Thyroid gland (tissue), 4 donors: ENCODE results near the gene AIP. TPM values are rescaled to one million over a fixed set of nuclear protein-coding genes. Genes with fewer than 3 reads are reported as not detected.
A peak's percentile ranks its signal among the peaks of the same experiment; 100 is the strongest.
"Not testable (repeated sequence)": the region's sequence is repeated elsewhere in the genome, so short reads cannot be mapped to it uniquely, and the experiment has no call there.

Source experiments
- DNase-seq, 2 donors: peaks; one replicate each; pipeline ENCODE4 v3.0.0-alpha.2; 2019
- H3K27ac ChIP-seq, 3 donors: fragments of 200-600 bp; sonication (generic); 1 replicate in 2 of 3; 2 replicates in 1 of 3; pipeline ENCODE4 v1.5.1; 2016 to 2019; ENCODE audit warnings: mild to moderate bottlenecking in 1 of 3, moderate library complexity in 1 of 3
- H3K27me3 ChIP-seq: fragments of 200-600 bp; sonication (generic); one replicate; pipeline ENCODE4 v1.5.1; 2019
- H3K36me3 ChIP-seq, 2 donors: fragments of 200-600 bp; sonication (generic); one replicate each; pipeline ENCODE4 v1.5.1; 2016 to 2019
- H3K4me1 ChIP-seq, 2 donors: fragments of 200-600 bp; sonication (generic); one replicate each; pipeline ENCODE4 v1.5.1; 2017 to 2019
- H3K4me3 ChIP-seq, 3 donors: fragments of 200-600 bp; sonication (generic); replicated peaks in 1 of 3; 1 replicate in 2 of 3; 2 replicates in 1 of 3; pipeline ENCODE4 v1.5.1; 2016; ENCODE audit warnings: mild to moderate bottlenecking in 1 of 3
- H3K9me3 ChIP-seq: fragments of 200-600 bp; sonication (generic); one replicate; pipeline ENCODE4 v1.5.1; 2017
- POLR2A ChIP-seq, 2 donors: fragments of 450-650 bp; IDR thresholded peaks; one replicate each; pipeline ENCODE4 v1.6.1; 2017; ENCODE audit warnings: antibody characterized with exemption in 2 of 2, mild to moderate bottlenecking in 2 of 2, moderate library complexity in 1 of 2
- WGBS, 2 donors: methylation state at CpG; one replicate each; pipeline ENCODE4 v1.1.5; 2017; 5-methylcytosine and 5-hydroxymethylcytosine counted together
- intact Hi-C: fragments of 100-400 bp; cut with DNase I; formaldehyde crosslinking; loops from one replicate; pipeline ENCODE4 v1.15.1; 2023
- total RNA-seq, 4 donors: library from RNA; depleted of rRNA; stranded (reverse); fragments of >200 nt; gene quantifications; one replicate each; pipeline ENCODE4 v1.2.3, GENCODE V29; 2016
- TF ChIP-seq, protein P1 (sequence below), 6 experiments: fragments of 200-600 bp in 3 of 6; fragments of 450-650 bp in 3 of 6; sonication (generic) in 3 of 6; IDR thresholded peaks; one replicate each; pipeline ENCODE4 v1.5.1; 2016 to 2019; ENCODE audit warnings: antibody characterized with exemption in 6 of 6, mild to moderate bottlenecking in 2 of 6, inconsistent platforms in 1 of 6, moderate library complexity in 1 of 6

AIP gene
- total RNA-seq, 4 donors from 2014 or later, result 58.2 to 100 (median 83.2) TPM

DNA sequence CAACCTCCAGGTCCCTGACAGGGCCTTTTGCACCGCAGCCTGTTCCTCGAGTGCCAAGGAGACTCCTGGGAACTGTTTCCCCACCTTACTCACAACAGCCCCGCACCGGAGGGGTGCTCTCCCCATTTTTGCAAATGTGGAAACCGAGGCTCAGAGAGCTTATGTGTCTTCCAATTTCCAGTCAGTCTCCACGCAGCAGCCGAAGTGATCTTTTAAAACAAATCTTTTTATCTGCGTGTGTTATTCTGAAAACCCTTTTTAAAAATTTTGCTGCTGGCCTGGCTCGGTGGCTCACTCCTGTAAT lies 13.4 kb upstream of the AIP start:
- peaks cover 19 to 42% of the 10 kb centered on the region in 2 donors for H3K4me1 ChIP-seq
- no peaks in the 10 kb centered on the region for H3K36me3 ChIP-seq
- WGBS, 2 donors, result 12 to 14% methylated on average over 9 of the region's 9 CpGs
- peak overlapping the region; percentile 38 to 66 (median 49) for H3K4me3 ChIP-seq
- intact Hi-C loops, result loop anchor here (5.0 to 10.0 kb wide), 2 partner anchors 47 to 75 kb away; partner anchors contain the start of gene RAD9A
- peak overlapping the region; percentile 82 to 85 (median 84) for H3K27ac ChIP-seq
- peak in 1 of 2 donors; percentile 10 for TF ChIP-seq POLR2A (IDR thresholded peaks at IDR 0.05)
- TF ChIP-seq, protein P1, sequence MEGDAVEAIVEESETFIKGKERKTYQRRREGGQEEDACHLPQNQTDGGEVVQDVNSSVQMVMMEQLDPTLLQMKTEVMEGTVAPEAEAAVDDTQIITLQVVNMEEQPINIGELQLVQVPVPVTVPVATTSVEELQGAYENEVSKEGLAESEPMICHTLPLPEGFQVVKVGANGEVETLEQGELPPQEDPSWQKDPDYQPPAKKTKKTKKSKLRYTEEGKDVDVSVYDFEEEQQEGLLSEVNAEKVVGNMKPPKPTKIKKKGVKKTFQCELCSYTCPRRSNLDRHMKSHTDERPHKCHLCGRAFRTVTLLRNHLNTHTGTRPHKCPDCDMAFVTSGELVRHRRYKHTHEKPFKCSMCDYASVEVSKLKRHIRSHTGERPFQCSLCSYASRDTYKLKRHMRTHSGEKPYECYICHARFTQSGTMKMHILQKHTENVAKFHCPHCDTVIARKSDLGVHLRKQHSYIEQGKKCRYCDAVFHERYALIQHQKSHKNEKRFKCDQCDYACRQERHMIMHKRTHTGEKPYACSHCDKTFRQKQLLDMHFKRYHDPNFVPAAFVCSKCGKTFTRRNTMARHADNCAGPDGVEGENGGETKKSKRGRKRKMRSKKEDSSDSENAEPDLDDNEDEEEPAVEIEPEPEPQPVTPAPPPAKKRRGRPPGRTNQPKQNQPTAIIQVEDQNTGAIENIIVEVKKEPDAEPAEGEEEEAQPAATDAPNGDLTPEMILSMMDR (IDR thresholded peaks at IDR 0.05), result no peak
- H3K9me3 ChIP-seq, result no peaks in the 10 kb centered on the region
- H3K27me3 ChIP-seq, result no peaks in the 10 kb centered on the region
- no peak for DNase-seq

DNA sequence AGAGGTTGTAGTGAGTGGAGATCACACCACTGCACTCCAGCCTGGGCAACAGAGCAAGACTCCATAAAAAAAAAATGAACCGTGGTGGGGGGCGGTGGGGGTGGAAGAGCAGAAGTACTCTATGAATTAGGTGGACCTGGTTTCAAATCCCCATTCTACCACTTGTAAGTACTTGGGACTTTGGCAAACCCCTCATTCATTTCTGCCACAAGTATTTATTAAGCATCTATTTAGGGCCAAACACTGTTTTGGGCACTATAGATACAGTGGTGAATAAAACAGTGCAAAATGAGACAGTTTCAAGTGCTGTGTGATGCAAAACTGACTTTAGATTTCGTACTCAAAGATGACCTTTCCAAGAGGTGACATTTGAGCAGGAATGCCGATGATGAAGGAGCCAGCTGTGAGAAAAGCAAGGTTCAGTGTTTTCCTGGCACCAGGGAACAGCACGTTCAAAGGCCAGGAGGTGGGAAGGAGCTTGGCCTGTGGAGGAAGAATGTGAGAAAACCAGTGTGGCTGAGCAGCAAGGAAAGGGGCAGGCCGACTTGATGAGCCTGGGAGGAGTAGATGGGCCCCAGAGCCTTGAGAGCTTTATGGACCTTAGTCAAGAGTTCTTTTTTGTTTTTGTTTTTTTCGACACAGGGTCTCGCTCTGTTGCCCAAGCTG lies 12.4 kb upstream of the AIP start:
- Histone ChIP-seq H3K4me3 (no peak overlapping the region), H3K4me1 (peaks cover 19 to 35% of the 10 kb centered on the region in 2 donors), H3K36me3 (no peaks in the 10 kb centered on the region), H3K27ac (no peak overlapping the region), H3K27me3 (no peaks in the 10 kb centered on the region), H3K9me3 (no peaks in the 10 kb centered on the region)
- 72 to 77% methylated on average over 8 of the region's 8 CpGs for WGBS, 2 donors
- intact Hi-C loops, result no loop called here
- TF ChIP-seq, protein P1 (IDR thresholded peaks at IDR 0.05), result no peak
- no peak for TF ChIP-seq POLR2A (IDR thresholded peaks at IDR 0.05)
- DNase-seq, result no peak

DNA sequence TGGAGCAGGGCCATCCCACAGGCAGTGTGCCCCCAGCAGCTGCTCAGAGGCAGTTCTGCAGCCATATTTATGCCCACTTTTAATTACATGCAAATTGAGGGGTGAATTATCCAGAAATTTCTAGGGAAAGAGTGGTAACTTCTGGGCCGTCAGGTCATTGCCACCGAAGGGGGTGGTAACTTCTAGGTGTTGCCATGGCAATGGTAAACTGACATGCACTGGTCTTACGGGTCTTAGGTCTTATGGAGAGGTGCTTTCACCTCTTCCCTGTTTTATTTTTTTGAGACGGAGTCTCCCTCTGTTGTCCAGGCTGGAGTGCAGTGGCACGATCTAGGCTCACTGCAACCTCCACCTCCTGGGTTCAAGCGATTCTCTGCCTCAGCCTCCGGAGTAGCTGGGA lies 9.9 kb upstream of the AIP start:
- Histone ChIP-seq H3K4me3 (no peak overlapping the region), H3K36me3 (no peaks in the 10 kb centered on the region)

DNA sequence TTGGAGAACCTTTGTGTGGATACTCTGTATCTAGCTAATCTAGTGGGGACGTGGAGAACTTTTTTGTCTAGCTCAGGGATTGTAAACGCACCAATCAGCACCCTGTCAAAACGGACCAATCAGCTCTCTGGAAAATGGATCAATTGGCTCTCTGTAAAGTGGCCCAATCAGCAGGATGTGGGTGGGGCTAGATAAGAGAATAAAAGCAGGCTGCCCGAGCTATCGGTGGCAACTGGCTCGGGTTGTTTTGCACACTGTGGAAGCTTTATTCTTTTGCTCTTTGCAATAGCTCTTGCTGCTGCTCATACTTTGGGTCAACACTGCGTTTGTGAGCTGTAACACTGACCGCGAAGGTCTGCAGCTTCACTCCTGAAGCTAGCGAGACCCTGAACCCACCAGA lies 6.1 kb upstream of the AIP start:
- DNase-seq, H3K27ac ChIP-seq, H3K9me3 ChIP-seq, H3K4me1 ChIP-seq, H3K36me3 ChIP-seq, H3K4me3 ChIP-seq, intact Hi-C loops, H3K27me3 ChIP-seq: not testable (repeated sequence)
- 87 to 91% methylated on average over 10 of the region's 10 CpGs for WGBS, 2 donors

More for the DNA sequence above, 9.9 kb upstream of the AIP start:
- Histone ChIP-seq H3K27ac (no peak overlapping the region), H3K4me1 (peaks cover 12 to 15% of the 10 kb centered on the region in 2 donors), H3K27me3 (no peaks in the 10 kb centered on the region), H3K9me3 (no peaks in the 10 kb centered on the region)
- no peak for TF ChIP-seq POLR2A (IDR thresholded peaks at IDR 0.05)
- TF ChIP-seq, protein P1 (IDR thresholded peaks at IDR 0.05), result no peak
- no peak for DNase-seq
- intact Hi-C loops, result no loop called here
- 80% methylated on average over 7 of the region's 7 CpGs for WGBS, 2 donors

DNA sequence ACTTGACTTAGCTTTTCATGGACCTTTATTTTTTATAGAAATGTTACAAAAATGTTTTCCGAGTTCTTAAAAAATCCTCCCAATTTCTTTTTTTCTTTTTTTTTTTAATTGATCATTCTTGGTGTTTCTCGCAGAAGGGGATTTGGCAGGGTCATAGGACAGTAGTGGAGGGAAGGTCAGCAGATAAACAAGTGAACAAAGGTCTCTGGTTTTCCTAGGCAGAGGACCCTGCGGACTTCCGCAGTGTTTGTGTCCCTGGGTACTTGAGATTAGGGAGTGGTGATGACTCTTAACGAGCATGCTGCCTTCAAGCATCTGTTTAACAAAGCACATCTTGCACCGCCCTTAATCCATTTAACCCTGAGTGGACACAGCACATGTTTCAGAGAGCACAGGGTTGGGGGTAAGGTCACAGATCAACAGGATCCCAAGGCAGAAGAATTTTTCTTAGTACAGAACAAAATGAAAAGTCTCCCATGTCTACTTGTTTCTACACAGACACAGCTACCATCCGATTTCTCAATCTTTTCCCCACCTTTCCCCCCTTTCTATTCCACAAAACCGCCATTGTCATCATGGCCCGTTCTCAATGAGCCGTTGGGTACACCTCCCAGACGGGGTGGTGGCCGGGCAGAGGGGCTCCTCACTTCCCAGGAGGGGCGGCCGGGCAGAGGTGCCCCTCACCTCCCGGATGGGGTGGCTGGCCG lies 5.3 kb upstream of the AIP start:
- DNase-seq, H3K9me3 ChIP-seq, intact Hi-C loops, H3K27me3 ChIP-seq, H3K4me3 ChIP-seq, H3K4me1 ChIP-seq, H3K36me3 ChIP-seq: not testable (repeated sequence)
- H3K27ac ChIP-seq, result peak overlapping the region in 1 of 3 donors; percentile 49
- 66 to 67% methylated on average over 15 of the region's 16 CpGs for WGBS, 2 donors

DNA sequence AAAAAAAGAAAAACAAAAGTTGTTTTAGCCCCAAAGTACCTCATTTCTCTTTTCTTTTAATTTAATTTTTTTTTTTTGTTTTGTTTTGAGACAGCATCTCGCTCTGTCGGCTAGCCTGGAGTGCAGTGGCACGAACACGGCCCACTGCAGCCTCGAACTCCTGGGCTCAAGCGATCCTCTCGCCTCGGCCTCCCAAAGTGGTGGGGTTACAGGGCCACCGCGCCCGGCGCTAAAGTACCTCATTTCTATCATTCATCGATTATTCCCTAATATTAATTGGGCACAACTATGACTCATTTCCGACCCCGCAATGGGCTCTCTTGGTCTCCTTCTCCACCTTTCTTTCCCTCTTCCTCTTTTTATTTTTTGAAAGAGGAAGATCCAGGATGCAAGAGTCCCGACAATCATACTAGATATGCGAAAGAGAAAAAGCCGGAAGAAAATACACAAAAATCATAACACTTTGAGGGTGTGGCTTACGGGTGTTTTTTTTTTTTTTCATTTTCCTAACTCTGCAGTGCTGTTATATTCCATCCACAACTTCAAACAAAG lies 475 bp upstream of the AIP start:
- peak overlapping the region; percentile 76 to 90 (median 88) for H3K27ac ChIP-seq
- no peaks in the 10 kb centered on the region for H3K27me3 ChIP-seq
- H3K4me1 ChIP-seq, result peaks cover 16 to 24% of the 10 kb centered on the region in 2 donors
- intact Hi-C loops, result no loop called here
- no peaks in the 10 kb centered on the region for H3K9me3 ChIP-seq
- peak overlapping the region in 2 of 3 donors; percentile 42 to 76 for H3K4me3 ChIP-seq
- TF ChIP-seq, protein P1 (IDR thresholded peaks at IDR 0.05), result no peak
- TF ChIP-seq POLR2A (IDR thresholded peaks at IDR 0.05), result no peak
- no peak for DNase-seq
- peaks cover 0 to 2% of the 10 kb centered on the region in 2 donors for H3K36me3 ChIP-seq
- WGBS, 2 donors, result 49 to 53% methylated on average over 19 of the region's 19 CpGs
